Type B pancreatic cell (in vitro differentiated cells): ENCODE measurements around the gene DOK3. TPM values are rescaled to one million over a fixed set of nuclear protein-coding genes. Genes with fewer than 3 reads are reported as not detected.

Source experiments
- DNase-seq: peaks from one replicate; pipeline ENCODE4 v3.0.0; 2021; ENCODE audit warnings: mixed read lengths; ENCODE audit not compliant: unreplicated experiment; ENCODE audit errors: extremely low spot score
- H3K27ac Mint-ChIP-seq: 2 replicates; pipeline ENCODE4 v1.8.0; 2021; ENCODE audit warnings: mild to moderate bottlenecking, mixed read lengths
- H3K27me3 Mint-ChIP-seq: 2 replicates; pipeline ENCODE4 v1.8.0; 2021; ENCODE audit warnings: mixed read lengths
- H3K36me3 Mint-ChIP-seq: 2 replicates; pipeline ENCODE4 v1.8.0; 2021; ENCODE audit warnings: mixed read lengths
- H3K4me1 Mint-ChIP-seq: one replicate; pipeline ENCODE4 v1.8.0; 2021; ENCODE audit warnings: mixed read lengths; ENCODE audit not compliant: unreplicated experiment
- H3K4me3 Mint-ChIP-seq: 2 replicates; pipeline ENCODE4 v1.8.0; 2021; ENCODE audit warnings: mild to moderate bottlenecking, mixed read lengths
- H3K9me3 Mint-ChIP-seq: 2 replicates; pipeline ENCODE4 v1.8.0; 2021; ENCODE audit warnings: mixed read lengths
- CTCF ChIP-seq: fragments of 200-600 bp; sonication (generic); conservative IDR thresholded peaks from 2 replicates; pipeline ENCODE4 v1.5.0; 2021; ENCODE audit warnings: antibody characterized with exemption, mild to moderate bottlenecking
- total RNA-seq: library from RNA; stranded (reverse); gene quantifications from 2 replicates; pipeline ENCODE4 v1.2.1, GENCODE V29; 2021; ENCODE audit warnings: low replicate concordance

The DOK3 gene
- total RNA-seq, 1 donor from 2014 or later = 6.9 TPM

DNA sequence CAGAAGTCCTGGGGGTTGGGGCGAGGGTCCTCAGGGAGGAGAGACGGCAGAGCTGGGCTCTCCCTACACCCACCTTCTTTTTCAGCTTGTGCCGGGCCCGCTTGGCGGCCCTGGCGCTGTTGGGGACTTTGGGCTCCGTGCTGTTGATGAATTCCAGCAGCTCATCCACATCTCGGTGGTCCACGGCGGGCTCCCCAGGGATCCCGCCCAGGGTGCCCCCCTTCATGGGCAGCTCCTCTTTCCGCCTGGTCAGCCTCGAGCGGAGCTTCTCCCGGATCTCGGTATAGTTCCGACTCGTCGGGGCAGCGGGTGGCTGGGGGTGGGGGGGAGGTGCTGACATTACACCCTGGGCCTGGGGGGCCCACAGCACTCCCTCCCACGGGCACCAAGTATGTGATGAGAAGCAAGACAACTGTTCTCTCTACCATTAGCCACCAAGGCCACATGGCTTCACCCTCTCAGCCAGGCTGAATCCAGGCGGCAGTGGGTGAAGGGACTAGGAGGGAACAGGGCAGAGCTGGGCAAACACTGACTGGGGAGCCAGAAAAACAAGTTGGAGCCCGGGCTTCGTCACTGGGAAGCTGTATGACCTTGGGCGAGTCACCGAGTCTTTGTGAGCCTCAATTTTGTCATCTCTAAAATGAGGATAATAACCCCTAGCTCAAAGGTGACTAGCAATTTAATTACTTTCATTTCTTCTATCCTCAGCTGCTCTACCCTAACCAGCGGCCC lies 21.7 kb upstream of the DOK3 start:
- Mint-ChIP-seq H3K27me3 (no peaks in the 10 kb centered on the region), H3K4me1 (no peaks in the 10 kb centered on the region), H3K9me3 (no peaks in the 10 kb centered on the region), H3K36me3 (peaks cover 12% of the 10 kb centered on the region), H3K27ac (no peak overlapping the region), H3K4me3 (no peak overlapping the region)
- DNase-seq = no peak
- TF ChIP-seq CTCF = no peak

DNA sequence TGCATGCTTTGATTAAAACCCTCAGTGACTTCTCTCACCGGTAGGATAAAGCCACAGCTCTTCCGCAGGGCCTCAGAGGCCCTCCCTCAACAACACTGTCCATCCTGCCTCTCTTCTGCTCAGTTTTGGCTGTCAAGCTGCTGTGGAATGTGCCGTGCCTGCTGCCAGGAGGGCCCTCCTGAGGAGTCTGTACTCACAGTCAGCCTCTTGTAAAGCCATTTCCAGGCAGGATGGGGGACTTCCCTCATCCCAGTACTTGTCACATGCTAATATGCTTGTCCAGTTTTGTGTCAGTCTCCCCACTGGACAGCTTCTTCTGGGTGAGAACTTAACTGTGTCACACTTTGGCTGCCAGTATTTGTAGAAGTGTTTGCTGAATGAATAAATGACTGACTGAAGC lies 21.0 kb upstream of the DOK3 start:
- no peak overlapping the region for H3K27ac Mint-ChIP-seq
- no peaks in the 10 kb centered on the region for H3K9me3 Mint-ChIP-seq
- no peaks in the 10 kb centered on the region for H3K4me1 Mint-ChIP-seq
- H3K27me3 Mint-ChIP-seq = no peaks in the 10 kb centered on the region
- no peak for DNase-seq
- no peak for TF ChIP-seq CTCF
- peaks cover 14% of the 10 kb centered on the region for H3K36me3 Mint-ChIP-seq
- no peak overlapping the region for H3K4me3 Mint-ChIP-seq

GRCh38 chr5:177529247-177530203 lies 19.9 kb upstream of the DOK3 start:
- H3K9me3 Mint-ChIP-seq = no peaks in the 10 kb centered on the region
- no peak overlapping the region for H3K4me3 Mint-ChIP-seq
- no peak for TF ChIP-seq CTCF
- peaks cover 16% of the 10 kb centered on the region for H3K36me3 Mint-ChIP-seq
- no peak overlapping the region for H3K27ac Mint-ChIP-seq
- no peaks in the 10 kb centered on the region for H3K27me3 Mint-ChIP-seq
- H3K4me1 Mint-ChIP-seq = no peaks in the 10 kb centered on the region
- DNase-seq = no peak

DNA sequence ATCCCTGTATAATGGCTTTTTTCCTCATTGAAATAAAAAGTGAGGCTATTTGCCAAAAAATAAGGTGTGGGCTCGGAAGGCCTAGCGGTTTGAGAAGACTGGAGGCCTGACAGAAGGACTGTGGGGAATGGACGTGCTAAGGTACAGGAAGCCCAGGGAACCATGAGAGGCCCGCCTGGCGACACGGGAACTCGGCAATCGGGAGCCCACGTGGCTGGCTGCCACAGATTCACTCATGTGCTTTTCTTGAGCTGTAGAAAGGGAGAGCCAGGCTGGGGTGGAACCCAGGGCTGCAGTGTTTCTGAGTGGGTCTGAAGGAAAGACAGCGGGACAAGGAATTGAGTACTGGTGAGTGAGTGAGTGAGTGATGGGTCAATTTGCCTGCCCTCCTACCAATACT lies 19.0 kb upstream of the DOK3 start:
- no peaks in the 10 kb centered on the region for H3K4me1 Mint-ChIP-seq
- peaks cover 12% of the 10 kb centered on the region for H3K36me3 Mint-ChIP-seq
- no peak for TF ChIP-seq CTCF
- H3K27ac Mint-ChIP-seq = no peak overlapping the region
- H3K27me3 Mint-ChIP-seq = no peaks in the 10 kb centered on the region
- DNase-seq = no peak
- H3K9me3 Mint-ChIP-seq = no peaks in the 10 kb centered on the region
- no peak overlapping the region for H3K4me3 Mint-ChIP-seq

DNA sequence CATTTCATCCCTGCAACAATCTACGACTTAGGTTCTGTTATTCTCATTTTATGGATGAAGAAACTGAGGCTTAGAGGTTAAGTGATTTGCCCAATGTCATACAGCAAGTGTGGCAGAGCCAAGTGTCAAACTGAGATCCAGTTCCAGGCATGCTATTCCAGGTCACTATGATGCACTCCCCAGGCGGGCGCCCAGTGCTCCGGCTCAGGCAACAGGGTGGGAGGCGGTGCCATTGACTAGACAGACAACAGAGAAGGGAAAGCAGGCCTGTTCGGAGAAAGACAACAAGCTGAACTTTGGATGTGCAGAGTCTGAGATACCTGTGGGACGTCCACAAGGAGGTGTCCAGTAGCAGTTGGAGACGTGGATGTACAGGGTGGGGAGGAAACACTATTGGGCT lies 18.0 kb upstream of the DOK3 start:
- peaks cover 11% of the 10 kb centered on the region for H3K36me3 Mint-ChIP-seq
- no peaks in the 10 kb centered on the region for H3K27me3 Mint-ChIP-seq
- no peak overlapping the region for H3K4me3 Mint-ChIP-seq
- H3K27ac Mint-ChIP-seq = no peak overlapping the region
- DNase-seq = no peak
- TF ChIP-seq CTCF = no peak
- no peaks in the 10 kb centered on the region for H3K4me1 Mint-ChIP-seq
- H3K9me3 Mint-ChIP-seq = no peaks in the 10 kb centered on the region
